Upper lobe of left lung (tissue), 4 donors: ENCODE measurements around the gene HSDL2.

Experiments
- EP300 ChIP-seq, 4 donors: sonication (generic); formaldehyde crosslinking; IDR thresholded peaks; one replicate each; pipeline ENCODE4 v1.5.1; 2017; ENCODE audit warnings: antibody characterized with exemption in 4 of 4, control low read depth in 2 of 4
- POLR2A ChIP-seq, 4 donors: fragments of 450-650 bp; IDR thresholded peaks; one replicate each; pipeline ENCODE4 v1.5.1; 2016 to 2017; ENCODE audit warnings: antibody characterized with exemption in 4 of 4, mild to moderate bottlenecking in 2 of 4
- POLR2AphosphoS5 ChIP-seq, 2 donors: sonication (generic); formaldehyde crosslinking; IDR thresholded peaks; one replicate each; pipeline ENCODE4 v1.5.1; 2017; ENCODE audit warnings: antibody characterized with exemption in 2 of 2
- TF ChIP-seq, protein P1 (sequence below), 6 experiments: fragments of 450-650 bp in 4 of 6; fragments of 200-600 bp in 2 of 6; sonication (generic) in 2 of 6; IDR thresholded peaks; one replicate each; pipeline ENCODE4 v1.5.1; 2016 to 2019; ENCODE audit warnings: antibody characterized with exemption in 6 of 6

- TF ChIP-seq POLR2A (IDR thresholded peaks at IDR 0.05) (no peak), EP300 (IDR thresholded peaks at IDR 0.05) (no peak), POLR2AphosphoS5 (IDR thresholded peaks at IDR 0.05) (no peak)
- TF ChIP-seq, protein P1, sequence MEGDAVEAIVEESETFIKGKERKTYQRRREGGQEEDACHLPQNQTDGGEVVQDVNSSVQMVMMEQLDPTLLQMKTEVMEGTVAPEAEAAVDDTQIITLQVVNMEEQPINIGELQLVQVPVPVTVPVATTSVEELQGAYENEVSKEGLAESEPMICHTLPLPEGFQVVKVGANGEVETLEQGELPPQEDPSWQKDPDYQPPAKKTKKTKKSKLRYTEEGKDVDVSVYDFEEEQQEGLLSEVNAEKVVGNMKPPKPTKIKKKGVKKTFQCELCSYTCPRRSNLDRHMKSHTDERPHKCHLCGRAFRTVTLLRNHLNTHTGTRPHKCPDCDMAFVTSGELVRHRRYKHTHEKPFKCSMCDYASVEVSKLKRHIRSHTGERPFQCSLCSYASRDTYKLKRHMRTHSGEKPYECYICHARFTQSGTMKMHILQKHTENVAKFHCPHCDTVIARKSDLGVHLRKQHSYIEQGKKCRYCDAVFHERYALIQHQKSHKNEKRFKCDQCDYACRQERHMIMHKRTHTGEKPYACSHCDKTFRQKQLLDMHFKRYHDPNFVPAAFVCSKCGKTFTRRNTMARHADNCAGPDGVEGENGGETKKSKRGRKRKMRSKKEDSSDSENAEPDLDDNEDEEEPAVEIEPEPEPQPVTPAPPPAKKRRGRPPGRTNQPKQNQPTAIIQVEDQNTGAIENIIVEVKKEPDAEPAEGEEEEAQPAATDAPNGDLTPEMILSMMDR (IDR thresholded peaks at IDR 0.05), result no peak
These were observed 2.1 kb upstream of the HSDL2 start for GRCh38 chr9:112377684-112378327.
